ENCODE results near the gene ADAM19.

GRCh38 chr5:157618191-157618765 lies 42.7 kb upstream of the ADAM19 start:
- TF ChIP-seq CTCF (IDR thresholded peaks at IDR 0.05) (no peak), EZH2 (IDR thresholded peaks at IDR 0.05) (no peak)
